Parathyroid adenoma (tissue), 2 donors: ENCODE measurements around the gene FXYD3.

ENCODE experiments used
- H2AFZ ChIP-seq: fragments of 300-600 bp; sonication (generic); one replicate; pipeline ENCODE4 v1.7.0; 2017; ENCODE audit warnings: antibody characterized with exemption, mild to moderate bottlenecking
- H3K27ac ChIP-seq: fragments of 300-600 bp; sonication (generic); one replicate; pipeline ENCODE4 v1.7.0; 2017
- H3K27me3 ChIP-seq: fragments of 300-600 bp; sonication (generic); one replicate; pipeline ENCODE4 v1.7.0; 2017; ENCODE audit warnings: low read length; ENCODE audit not compliant: control insufficient read depth, insufficient read depth
- H3K36me3 ChIP-seq: fragments of 300-600 bp; sonication (generic); one replicate; pipeline ENCODE4 v1.7.0; 2017; ENCODE audit warnings: low read length; ENCODE audit not compliant: control insufficient read depth, insufficient read depth
- H3K4me1 ChIP-seq: fragments of 300-600 bp; sonication (generic); one replicate; pipeline ENCODE4 v1.7.0; 2017; ENCODE audit warnings: control low read depth
- H3K4me2 ChIP-seq: fragments of 300-600 bp; sonication (generic); one replicate; pipeline ENCODE4 v1.7.0; 2017; ENCODE audit warnings: low read length
- H3K4me3 ChIP-seq: fragments of 300-600 bp; sonication (generic); one replicate; pipeline ENCODE4 v1.7.0; 2017; ENCODE audit warnings: low read depth, low read length
- H3K79me2 ChIP-seq: fragments of 300-600 bp; sonication (generic); one replicate; pipeline ENCODE4 v1.7.0; 2017; ENCODE audit warnings: control low read depth
- H3K9ac ChIP-seq: fragments of 300-600 bp; sonication (generic); one replicate; pipeline ENCODE4 v1.7.0; 2017; ENCODE audit warnings: mild to moderate bottlenecking
- H3K9me3 ChIP-seq: fragments of 300-600 bp; sonication (generic); one replicate; pipeline ENCODE4 v1.7.0; 2017; ENCODE audit warnings: low read length; ENCODE audit not compliant: control insufficient read depth
- TF ChIP-seq, protein P1 (sequence below): fragments of 300-600 bp; sonication (generic); IDR thresholded peaks from one replicate; pipeline ENCODE4 v1.7.0; 2017; ENCODE audit warnings: antibody characterized with exemption, mild to moderate bottlenecking
- donor health status: primary hyperparathyroidism.

Gene FXYD3, protein sequence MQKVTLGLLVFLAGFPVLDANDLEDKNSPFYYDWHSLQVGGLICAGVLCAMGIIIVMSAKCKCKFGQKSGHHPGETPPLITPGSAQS

DNA sequence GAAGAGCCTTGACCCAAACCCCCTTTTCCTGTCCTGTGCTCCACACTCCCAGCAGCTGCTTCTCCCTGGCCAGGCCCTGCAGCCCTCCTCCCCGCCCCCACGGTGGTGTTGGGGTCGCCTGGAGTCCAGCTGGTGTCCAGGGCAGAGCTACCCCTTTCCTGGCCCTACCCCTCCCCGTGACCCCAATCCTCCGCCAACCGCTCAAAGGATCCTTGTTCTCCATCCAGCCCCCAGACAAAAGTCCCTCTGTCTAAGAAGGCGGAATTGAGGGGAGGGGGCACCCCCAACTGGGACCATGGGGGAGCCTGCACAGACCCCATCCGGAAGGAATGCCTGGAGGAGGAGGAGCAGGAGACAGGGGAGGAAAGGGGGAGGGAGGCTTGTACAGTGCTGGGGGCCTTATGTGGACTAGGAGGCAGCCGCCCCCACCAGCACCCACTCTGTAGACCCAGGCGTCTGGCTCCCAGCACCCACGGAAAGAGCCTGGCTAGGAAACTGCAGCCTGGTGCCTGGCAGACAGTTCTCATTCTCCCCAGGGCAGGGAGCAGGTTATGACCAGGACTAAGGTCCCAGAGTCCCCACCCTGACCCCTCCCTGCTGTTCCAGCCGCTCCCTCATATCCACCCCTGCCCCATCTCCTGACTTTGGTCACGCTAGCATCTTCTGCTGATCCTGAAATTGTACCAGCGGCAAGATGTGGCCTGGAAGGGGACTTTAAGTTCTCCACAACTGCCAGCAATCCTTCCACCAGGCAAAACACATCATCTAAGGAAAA lies at the start of gene FXYD3:
Gene FXYD3 (plus strand): TSS at position 647 of the 775 bp plus-strand sequence. CDS start 3,554 bp downstream, outside the sequence.
- Histone ChIP-seq H3K4me2 (peak within 1 kb of the TSS; percentile 18), H3K9me3 (no peaks in the 10 kb centered on the region), H2AFZ (peak within 1 kb of the TSS; percentile 33), H3K27ac (no peak within 1 kb of the TSS), H3K4me1 (no peaks in the 10 kb centered on the region), H3K27me3 (no peaks in the 10 kb centered on the region), H3K9ac (no peak within 1 kb of the TSS), H3K79me2 (no peaks in the 10 kb centered on the region), H3K36me3 (no peaks in the 10 kb centered on the region), H3K4me3 (no peak within 1 kb of the TSS)
- TF ChIP-seq, protein P1, sequence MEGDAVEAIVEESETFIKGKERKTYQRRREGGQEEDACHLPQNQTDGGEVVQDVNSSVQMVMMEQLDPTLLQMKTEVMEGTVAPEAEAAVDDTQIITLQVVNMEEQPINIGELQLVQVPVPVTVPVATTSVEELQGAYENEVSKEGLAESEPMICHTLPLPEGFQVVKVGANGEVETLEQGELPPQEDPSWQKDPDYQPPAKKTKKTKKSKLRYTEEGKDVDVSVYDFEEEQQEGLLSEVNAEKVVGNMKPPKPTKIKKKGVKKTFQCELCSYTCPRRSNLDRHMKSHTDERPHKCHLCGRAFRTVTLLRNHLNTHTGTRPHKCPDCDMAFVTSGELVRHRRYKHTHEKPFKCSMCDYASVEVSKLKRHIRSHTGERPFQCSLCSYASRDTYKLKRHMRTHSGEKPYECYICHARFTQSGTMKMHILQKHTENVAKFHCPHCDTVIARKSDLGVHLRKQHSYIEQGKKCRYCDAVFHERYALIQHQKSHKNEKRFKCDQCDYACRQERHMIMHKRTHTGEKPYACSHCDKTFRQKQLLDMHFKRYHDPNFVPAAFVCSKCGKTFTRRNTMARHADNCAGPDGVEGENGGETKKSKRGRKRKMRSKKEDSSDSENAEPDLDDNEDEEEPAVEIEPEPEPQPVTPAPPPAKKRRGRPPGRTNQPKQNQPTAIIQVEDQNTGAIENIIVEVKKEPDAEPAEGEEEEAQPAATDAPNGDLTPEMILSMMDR, result no peak

DNA sequence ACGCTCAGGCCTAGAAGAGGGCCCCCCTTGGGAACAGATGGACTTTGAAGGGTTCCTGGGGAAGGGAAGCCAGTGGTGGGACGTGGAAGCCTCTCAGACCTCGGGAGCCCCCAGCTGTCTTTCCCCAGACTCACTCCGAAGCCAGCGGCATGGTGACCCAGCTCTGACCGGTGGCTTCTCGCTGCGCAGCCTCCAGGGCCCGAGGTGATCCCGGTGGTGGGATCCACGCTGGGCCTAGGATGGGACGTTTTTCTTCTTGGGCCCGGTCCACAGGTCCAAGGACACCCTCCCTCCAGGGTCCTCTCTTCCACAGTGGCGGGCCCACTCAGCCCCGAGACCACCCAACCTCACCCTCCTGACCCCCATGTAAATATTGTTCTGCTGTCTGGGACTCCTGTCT lies 49.5 kb upstream of the FXYD3 start:
- TF ChIP-seq, protein P1, result no peak
- no peaks in the 10 kb centered on the region for H3K36me3 ChIP-seq
- H3K4me2 ChIP-seq, result no peak overlapping the region
- no peaks in the 10 kb centered on the region for H3K27me3 ChIP-seq
- no peak overlapping the region for H2AFZ ChIP-seq
- H3K4me3 ChIP-seq, result no peak overlapping the region
- H3K79me2 ChIP-seq, result no peaks in the 10 kb centered on the region
- peaks cover 18% of the 10 kb centered on the region for H3K4me1 ChIP-seq
- no peak overlapping the region for H3K9ac ChIP-seq
- no peak overlapping the region for H3K27ac ChIP-seq
- H3K9me3 ChIP-seq, result no peaks in the 10 kb centered on the region

DNA sequence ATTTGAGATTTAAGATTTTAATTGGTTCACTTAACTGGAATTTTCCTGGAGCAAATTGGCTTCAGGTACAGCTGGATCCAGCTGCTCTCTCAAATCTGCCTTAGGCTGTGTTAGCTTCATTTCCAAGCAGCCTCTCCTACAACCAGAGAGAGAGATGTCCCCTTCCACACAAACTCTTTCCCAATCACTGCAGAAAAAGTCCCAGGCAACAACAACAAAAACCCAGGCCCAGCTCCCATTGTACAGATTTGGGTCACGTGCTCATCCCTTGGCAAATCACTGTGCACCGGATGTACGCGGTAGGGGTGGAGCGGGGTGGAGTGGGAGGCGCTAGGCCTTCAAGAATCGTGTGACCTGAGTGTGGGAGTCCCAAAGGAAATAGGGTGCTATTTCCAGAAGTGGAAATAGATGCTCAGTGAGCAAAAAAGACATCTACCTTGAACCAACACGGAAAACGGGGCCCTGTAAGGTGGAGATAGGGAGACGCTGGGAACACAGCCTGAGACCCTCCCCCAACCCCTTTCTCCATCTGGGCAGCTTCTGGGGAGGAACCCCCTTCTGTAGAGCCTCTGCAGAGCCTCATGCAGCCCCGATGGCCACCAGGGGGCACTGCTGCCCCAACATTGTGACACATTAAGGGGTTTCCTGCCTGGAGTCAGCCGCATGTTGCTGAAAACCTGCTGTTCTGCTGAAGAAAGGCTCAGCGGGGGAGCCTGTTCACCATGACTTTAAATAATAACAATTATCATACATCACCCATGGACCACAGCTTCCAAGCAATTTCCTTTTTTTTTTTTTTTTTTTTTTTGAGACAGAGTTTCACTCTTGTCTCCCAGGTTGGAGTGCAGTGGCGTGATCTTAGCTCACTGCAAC lies 48.7 kb upstream of the FXYD3 start:
- no peaks in the 10 kb centered on the region for H3K27me3 ChIP-seq
- no peaks in the 10 kb centered on the region for H3K9me3 ChIP-seq
- no peaks in the 10 kb centered on the region for H3K79me2 ChIP-seq
- H3K4me1 ChIP-seq, result peaks cover 18% of the 10 kb centered on the region
- H3K9ac ChIP-seq, result no peak overlapping the region
- H3K4me2 ChIP-seq, result no peak overlapping the region
- TF ChIP-seq, protein P1, result peak; percentile 90
- no peaks in the 10 kb centered on the region for H3K36me3 ChIP-seq
- no peak overlapping the region for H3K4me3 ChIP-seq
- no peak overlapping the region for H2AFZ ChIP-seq
- no peak overlapping the region for H3K27ac ChIP-seq

DNA sequence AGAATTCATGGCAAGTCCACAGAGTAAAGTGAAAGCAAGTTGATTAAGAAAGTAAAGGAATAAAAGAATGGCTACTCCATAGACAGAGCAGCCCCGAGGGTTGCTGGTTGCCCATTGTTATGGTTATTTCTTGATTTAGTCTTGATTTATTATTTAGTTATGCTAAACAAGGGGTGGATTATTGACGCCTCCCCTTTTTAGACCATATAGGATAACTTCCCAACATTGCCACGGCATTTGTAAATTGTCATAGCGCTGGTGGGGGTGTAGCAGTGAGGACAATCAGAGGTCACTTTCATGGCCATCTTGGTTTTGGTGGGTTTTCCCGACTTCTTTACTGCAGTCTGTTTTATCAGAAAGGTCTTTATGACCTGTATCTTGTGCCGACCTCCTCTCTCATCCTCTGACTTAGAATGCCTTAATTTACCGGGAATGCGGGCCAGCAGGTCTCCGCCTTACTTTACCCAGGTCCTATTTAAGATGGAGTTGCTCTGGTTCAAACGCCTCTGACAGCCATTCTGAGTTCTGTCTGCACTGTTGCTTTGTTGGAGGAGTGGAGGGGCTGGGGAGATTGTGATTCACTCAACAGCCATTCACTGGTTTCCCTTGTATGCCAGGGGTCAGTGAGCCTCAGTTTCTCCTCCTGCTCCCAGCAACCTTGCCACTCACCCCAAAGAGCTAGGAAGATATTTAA lies 46.5 kb upstream of the FXYD3 start:
- TF ChIP-seq, protein P1, result no peak
- no peak overlapping the region for H3K27ac ChIP-seq
- H3K4me2 ChIP-seq, result peak overlapping the region; percentile 61
- H3K36me3 ChIP-seq, result no peaks in the 10 kb centered on the region
- H3K4me3 ChIP-seq, result peak overlapping the region; percentile 36
- no peaks in the 10 kb centered on the region for H3K9me3 ChIP-seq
- H3K27me3 ChIP-seq, result no peaks in the 10 kb centered on the region
- no peak overlapping the region for H3K9ac ChIP-seq
- H3K79me2 ChIP-seq, result no peaks in the 10 kb centered on the region
- H2AFZ ChIP-seq, result no peak overlapping the region
- peaks cover 18% of the 10 kb centered on the region for H3K4me1 ChIP-seq
